ENCODE measurements around the gene ITPKB.

GRCh38 chr1:226691247-226691646, 47.8 kb downstream of the ITPKB start:
- TF ChIP-seq TAF1 (IDR thresholded peaks at IDR 0.05; ENCODE audit: borderline replicate concordance, low read depth, low read length) (no peak), EZH2phosphoT487 (IDR thresholded peaks at IDR 0.05; ENCODE audit: borderline replicate concordance, low read depth) (no peak), POLR2AphosphoS5 (IDR thresholded peaks at IDR 0.05; ENCODE audit: low read depth, low read length) (no peak)
